Kidney (tissue), 14 donors: Measurements from ENCODE around the gene PPIB. TPM values are rescaled to one million over a fixed set of nuclear protein-coding genes. Genes with fewer than 3 reads are reported as not detected.

Experiments used
- DNase-seq, 5 donors: peaks; one replicate each; pipeline ENCODE4 v3.0.0-alpha.2; 2013 to 2020
- FAIRE-seq: peaks from 2 replicates; lab custom pipeline; 2012; peaks lifted over from hg19 to GRCh38; lab: Jason Lieb, UNC
- H3K27ac ChIP-seq, 2 donors: one replicate each; pipeline ENCODE4 v1.7.0; 2013; ENCODE audit warnings: low read depth in 2 of 2, low read length in 2 of 2, inconsistent platforms in 1 of 2
- H3K27me3 ChIP-seq: one replicate; pipeline ENCODE4 v1.7.1; 2013; ENCODE audit warnings: low read length, inconsistent platforms; ENCODE audit not compliant: control insufficient read depth, insufficient read depth
- H3K36me3 ChIP-seq, 3 donors: one replicate each; pipeline versions ENCODE4 v1.7.0 to v1.7.1; 2013; ENCODE audit warnings: low read length in 3 of 3, control low read depth in 1 of 3, inconsistent platforms in 1 of 3; ENCODE audit not compliant: insufficient read depth in 3 of 3, control insufficient read depth in 2 of 3
- H3K4me1 ChIP-seq, 3 donors: one replicate each; pipeline versions ENCODE4 v1.7.0 to v1.7.1; 2013; ENCODE audit warnings: low read length in 3 of 3, inconsistent platforms in 1 of 3, low read depth in 1 of 3; ENCODE audit not compliant: control insufficient read depth in 2 of 3, insufficient read depth in 2 of 3
- H3K4me3 ChIP-seq, 3 donors: one replicate each; pipeline versions ENCODE4 v1.7.0 to v1.8.1; 2013; ENCODE audit warnings: low read length in 3 of 3, control low read depth in 1 of 3, inconsistent platforms in 1 of 3
- H3K9ac ChIP-seq, 3 donors: one replicate each; pipeline versions ENCODE4 v1.7.0 to v1.7.1; 2013; ENCODE audit warnings: low read length in 3 of 3, control low read depth in 1 of 3, inconsistent platforms in 1 of 3
- H3K9me3 ChIP-seq, 3 donors: one replicate each; pipeline versions ENCODE4 v1.7.0 to v1.7.1; 2013; ENCODE audit warnings: low read length in 3 of 3, control low read depth in 1 of 3, inconsistent platforms in 1 of 3; ENCODE audit not compliant: control insufficient read depth in 2 of 3, insufficient read depth in 1 of 3
- intact Hi-C: fragments of 100-400 bp; cut with DNase I; formaldehyde crosslinking; loops from one replicate; pipeline ENCODE4 v1.11.1; 2022
- polyA plus RNA-seq: library from polyadenylated mRNA; stranded (reverse); fragments of 350-450 nt; fragmentation: Illumina TruSeq; extraction: RNeasy Lipid Tissue Mini Kit (QIAGEN cat#74804); gene quantifications from one replicate; pipeline ENCODE4 v1.2.3, GENCODE V29; 2014; ENCODE audit warnings: low read depth, low replicate concordance; ENCODE audit not compliant: insufficient read depth
- total RNA-seq: library from RNA; stranded (reverse); fragmentation: NEBNext Ultra II Directional; extraction: Animal tissue kit (Norgen Biotek cat#: 25700); gene quantifications from one replicate; pipeline ENCODE4 v1.2.1, GENCODE V29; 2021
- TF ChIP-seq, protein P1 (sequence below): IDR thresholded peaks from 3 replicates; pipeline ENCODE4 v1.5.1; 2012; ENCODE audit warnings: mild to moderate bottlenecking, moderate library complexity, borderline replicate concordance; ENCODE audit not compliant: insufficient read depth; ENCODE audit errors: extremely low read depth
- donor health status: control.
- donor health status: control.
- donor health status: control.
- donor health status: control.
- donor health status: control.
- donor health status: DM: yes; HTN: yes; CAD: no.
- donor health status: Normal renal cell carcinoma (clear cell type).

PPIB gene
- total and polyA plus RNA-seq, 2 donors from 2014 or later = 484 to 705 TPM

DNA sequence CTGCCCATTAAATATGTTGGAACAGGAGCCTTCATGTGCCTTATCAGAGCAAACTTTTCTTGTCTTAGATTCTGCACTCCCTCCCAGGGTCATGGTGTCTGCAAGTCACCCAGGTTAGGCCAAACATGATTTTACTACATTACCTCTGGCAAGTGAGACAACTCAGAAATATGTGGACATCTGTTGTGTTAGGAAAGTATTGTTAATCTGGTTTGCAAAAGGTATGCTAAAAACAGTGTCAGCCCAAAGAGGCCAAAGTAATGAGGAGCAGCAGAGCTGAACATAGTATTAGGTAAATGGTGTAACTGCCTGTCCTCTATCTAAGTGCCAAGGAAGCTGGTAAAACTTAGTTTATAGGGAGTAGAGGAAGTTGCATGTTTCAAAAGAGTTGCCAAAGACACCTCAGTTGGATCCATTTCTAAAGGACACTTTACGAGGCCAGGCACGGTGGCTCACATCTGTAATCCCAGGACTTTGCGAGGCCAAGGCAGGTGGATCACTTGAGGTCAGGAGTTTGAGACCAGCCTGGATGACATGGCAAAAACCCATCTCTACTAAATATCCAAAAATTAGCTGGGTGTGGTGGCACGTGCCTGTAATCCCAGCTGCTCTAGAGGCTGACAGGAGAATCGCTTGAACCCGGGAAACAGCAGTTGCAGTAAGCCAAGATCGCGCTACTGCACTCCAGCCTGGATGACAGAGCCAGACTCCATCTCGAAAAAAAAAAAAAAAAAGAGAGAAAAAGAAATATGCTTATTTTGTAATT is 22.5 kb upstream of the PPIB start:
- TF ChIP-seq, protein P1, sequence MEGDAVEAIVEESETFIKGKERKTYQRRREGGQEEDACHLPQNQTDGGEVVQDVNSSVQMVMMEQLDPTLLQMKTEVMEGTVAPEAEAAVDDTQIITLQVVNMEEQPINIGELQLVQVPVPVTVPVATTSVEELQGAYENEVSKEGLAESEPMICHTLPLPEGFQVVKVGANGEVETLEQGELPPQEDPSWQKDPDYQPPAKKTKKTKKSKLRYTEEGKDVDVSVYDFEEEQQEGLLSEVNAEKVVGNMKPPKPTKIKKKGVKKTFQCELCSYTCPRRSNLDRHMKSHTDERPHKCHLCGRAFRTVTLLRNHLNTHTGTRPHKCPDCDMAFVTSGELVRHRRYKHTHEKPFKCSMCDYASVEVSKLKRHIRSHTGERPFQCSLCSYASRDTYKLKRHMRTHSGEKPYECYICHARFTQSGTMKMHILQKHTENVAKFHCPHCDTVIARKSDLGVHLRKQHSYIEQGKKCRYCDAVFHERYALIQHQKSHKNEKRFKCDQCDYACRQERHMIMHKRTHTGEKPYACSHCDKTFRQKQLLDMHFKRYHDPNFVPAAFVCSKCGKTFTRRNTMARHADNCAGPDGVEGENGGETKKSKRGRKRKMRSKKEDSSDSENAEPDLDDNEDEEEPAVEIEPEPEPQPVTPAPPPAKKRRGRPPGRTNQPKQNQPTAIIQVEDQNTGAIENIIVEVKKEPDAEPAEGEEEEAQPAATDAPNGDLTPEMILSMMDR = no peak
- peaks cover 0 to 6% (median 2%) of the 10 kb centered on the region in 3 donors for H3K36me3 ChIP-seq
- intact Hi-C loops = no loop called here
- H3K4me1 ChIP-seq = no peaks in the 10 kb centered on the region
- DNase-seq (no peak), FAIRE-seq (no peak)
- H3K4me3 ChIP-seq = no peak overlapping the region
- H3K9me3 ChIP-seq = no peaks in the 10 kb centered on the region
- no peak overlapping the region for H3K9ac ChIP-seq
- H3K27ac ChIP-seq = no peak overlapping the region
- H3K27me3 ChIP-seq = no peaks in the 10 kb centered on the region

DNA sequence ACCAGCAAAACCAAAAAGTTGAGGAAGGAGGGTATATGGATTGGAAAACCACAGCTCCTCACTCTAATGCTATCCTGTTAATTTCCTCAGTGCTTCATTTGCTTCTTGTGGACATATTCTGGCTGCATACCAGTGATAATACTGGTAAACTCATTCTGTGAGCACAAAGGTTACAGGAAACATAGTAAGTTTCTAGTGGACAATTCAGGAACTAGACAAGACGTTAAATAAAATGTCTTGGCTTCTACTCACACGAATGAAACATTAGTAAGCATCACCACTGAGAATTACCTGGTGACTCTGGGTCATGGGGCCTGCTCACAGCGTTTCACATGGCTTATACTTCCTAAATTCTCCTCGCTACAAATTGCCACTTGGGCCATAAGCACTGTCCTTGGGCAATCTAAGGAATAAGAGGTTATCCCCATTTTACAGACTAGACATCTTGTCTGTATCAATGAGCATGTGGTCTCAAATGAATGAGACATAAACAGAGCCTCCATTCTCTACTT is 20.1 kb upstream of the PPIB start:
- FAIRE-seq = no peak
- Histone ChIP-seq H3K36me3 (peaks cover 2 to 11% (median 4%) of the 10 kb centered on the region in 3 donors), H3K9me3 (no peaks in the 10 kb centered on the region), H3K27ac (no peak overlapping the region), H3K27me3 (no peaks in the 10 kb centered on the region), H3K9ac (no peak overlapping the region), H3K4me1 (no peaks in the 10 kb centered on the region), H3K4me3 (no peak overlapping the region)
- TF ChIP-seq, protein P1 = no peak
- intact Hi-C loops = no loop called here
- DNase-seq = no peak

DNA sequence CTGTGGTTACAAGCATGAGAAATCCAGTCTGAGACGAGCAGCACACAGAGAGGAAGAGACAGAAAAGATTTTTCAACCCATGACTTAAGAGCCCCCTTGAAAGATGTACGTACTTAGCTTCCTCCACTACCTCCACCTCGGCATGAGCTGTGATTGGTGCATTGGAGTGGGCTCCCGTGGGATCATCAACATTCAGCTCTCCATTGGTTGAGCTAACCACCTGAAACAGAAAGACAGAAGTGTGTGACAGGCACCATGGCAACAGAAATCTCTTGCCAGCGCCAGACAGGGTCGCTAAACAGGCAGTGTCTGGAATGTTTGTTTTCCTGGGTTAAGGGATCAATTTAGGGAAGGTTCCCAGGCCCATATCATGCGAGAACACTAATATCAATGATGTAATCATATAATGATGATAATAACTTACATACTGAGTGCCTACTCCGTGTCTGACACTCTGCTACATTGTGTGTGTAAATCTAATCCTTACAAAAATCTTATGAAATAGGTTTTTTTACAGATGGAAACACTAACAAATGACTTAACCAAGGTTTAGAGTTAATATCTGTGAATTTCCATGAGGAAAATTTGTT is 17.5 kb upstream of the PPIB start:
- no peak overlapping the region for H3K9ac ChIP-seq
- H3K27me3 ChIP-seq = no peaks in the 10 kb centered on the region
- peaks cover 2 to 10% (median 4%) of the 10 kb centered on the region in 3 donors for H3K36me3 ChIP-seq
- TF ChIP-seq, protein P1 = no peak
- DNase-seq = peak in 3 of 5 donors; percentile 32 to 51 (median 42)
- no peaks in the 10 kb centered on the region for H3K4me1 ChIP-seq
- FAIRE-seq = no peak
- intact Hi-C loops = no loop called here
- H3K4me3 ChIP-seq = no peak overlapping the region
- H3K9me3 ChIP-seq = no peaks in the 10 kb centered on the region
- H3K27ac ChIP-seq = no peak overlapping the region
